K562 (cell line): ENCODE measurements around the gene NQO2. TPM values are rescaled to one million over a fixed set of nuclear protein-coding genes. Genes with fewer than 3 reads are reported as not detected.

ENCODE experiments used
- CBX1 ChIP-seq: sonication (generic); IDR thresholded peaks from 2 replicates; pipeline ENCODE4 v1.6.1; 2016; ENCODE audit warnings: antibody characterized with exemption, low read depth, mild to moderate bottlenecking
- CBX3 ChIP-seq, 2 experiments: IDR thresholded peaks; 1 replicate in 1 of 2; 2 replicates in 1 of 2; pipeline ENCODE4 v1.6.1; 2012; ENCODE audit warnings: inconsistent platforms in 2 of 2, low read length in 2 of 2, borderline replicate concordance in 1 of 2, control low read depth in 1 of 2
- E2F3 ChIP-seq: fragments of 250-450 bp; sonication (Bioruptor Pico); IDR thresholded peaks from 2 replicates; pipeline ENCODE4 v1.4.0; 2020; ENCODE audit warnings: mild to moderate bottlenecking
- RUNX1 ChIP-seq: sonication (generic); IDR thresholded peaks from 2 replicates; pipeline ENCODE4 v1.6.1; 2016; ENCODE audit warnings: antibody characterized with exemption, low read depth
- SNIP1 ChIP-seq: fragments of 450-650 bp; IDR thresholded peaks from 2 replicates; pipeline ENCODE4 v1.7.1; 2017; ENCODE audit warnings: low read depth, mild to moderate bottlenecking
- TGIF2 ChIP-seq: sonication (generic); formaldehyde crosslinking; IDR thresholded peaks from 2 replicates; pipeline ENCODE4 v1.8.1; 2022; ENCODE audit warnings: mild to moderate bottlenecking, missing genetic modification reagents, moderate library complexity
- ZNF134 ChIP-seq: fragments of 250-450 bp; sonication (Bioruptor Pico); conservative IDR thresholded peaks from 2 replicates; pipeline ENCODE4 v1.4.0; 2020
- ZNF143 ChIP-seq: sonication (generic); formaldehyde crosslinking; IDR thresholded peaks from 2 replicates; pipeline ENCODE4 v1.9.0; 2022; ENCODE audit warnings: mild to moderate bottlenecking, missing genetic modification reagents
- ZNF174 ChIP-seq: fragments of 250-450 bp; sonication (Bioruptor Pico); IDR thresholded peaks from 2 replicates; pipeline ENCODE4 v1.4.0; 2020; ENCODE audit warnings: mild to moderate bottlenecking
- ZNF274 ChIP-seq: IDR thresholded peaks from 2 replicates; pipeline ENCODE4 v1.6.1; 2011; ENCODE audit warnings: low read depth, mild to moderate bottlenecking, low read length, moderate library complexity, borderline replicate concordance
- polyA plus RNA-seq, 8 experiments: library from polyadenylated mRNA; depleted of rRNA in 4 of 8; stranded (reverse) in 5 of 8; unstranded in 3 of 8; fragments of >200 nt; fragmentation: Nextera tagmentation in 2 of 8; fragmentation: Illumina TruSeq in 1 of 8; extraction: Ambion mirVana in 2 of 8; extraction: Trizol in 1 of 8; gene quantifications; 2 replicates each; pipeline versions ENCODE4 v1.2.1 to v1.2.3, GENCODE V29; 2011 to 2014; ENCODE audit warnings: inconsistent platforms in 1 of 8, missing spikeins in 1 of 8
- total RNA-seq, 7 experiments: library from RNA; depleted of rRNA in 6 of 7; stranded (reverse); fragments of >200 nt in 6 of 7; fragmentation: Illumina TruSeq in 2 of 7; extraction: Trizol in 2 of 7; gene quantifications; 2 replicates each; pipeline versions ENCODE4 v1.2.1 to v1.2.3, GENCODE V29; 2011 to 2021; ENCODE audit warnings: low replicate concordance in 1 of 7
- TF ChIP-seq, protein P1 (sequence below): fragments of 250-450 bp; sonication (Bioruptor Pico); IDR thresholded peaks from 2 replicates; pipeline ENCODE4 v1.4.0; 2020; ENCODE audit warnings: borderline replicate concordance
- TF ChIP-seq, protein P2 (sequence below), 2 experiments: fragments of 250-450 bp in 1 of 2; fragments of 450-650 bp in 1 of 2; sonication (Bioruptor Pico) in 1 of 2; IDR thresholded peaks; 2 replicates each; pipeline versions ENCODE4 v1.6.1 to v1.8.0; 2016 to 2021; ENCODE audit warnings: mild to moderate bottlenecking in 2 of 2, moderate library complexity in 2 of 2, missing compliant biosample characterization in 1 of 2, missing genetic modification characterization in 1 of 2
- TF ChIP-seq, protein P3 (sequence below): fragments of 450-650 bp; IDR thresholded peaks from 2 replicates; pipeline ENCODE4 v1.6.1; 2016; ENCODE audit warnings: mild to moderate bottlenecking, moderate library complexity

Gene NQO2
- total and polyA plus RNA-seq, 9 of the 15 experiments (the other 6 are each of a cell fraction or from before 2014, with no cell fraction given): 54.6 to 214 (median 116) TPM

GRCh38 chr6:3023663-3024483 lies 24.2 kb downstream of the NQO2 start (continued):
- TF ChIP-seq ZNF134 (CRISPR knock-in tag) (no peak; the same call in 1 of the 2 replicates), ZNF274 (no peak), CBX1 (peak; percentile 94), ZNF174 (CRISPR knock-in tag) (0 out of 2 replicates have a peak, but pooled peaks have one; percentile 60), SNIP1 (no peak; the same call in 1 of the 2 replicates), RUNX1 (no peak), TGIF2 (CRISPR knock-in tag) (peak; percentile 50; the same call in 1 of the 2 replicates), ZNF143 (peak; percentile 41; the same call in 1 of the 2 replicates), E2F3 (CRISPR knock-in tag) (0 out of 2 replicates have a peak, but pooled peaks have one; percentile 3), CBX3 (IDR thresholded peaks at IDR 0.05; ENCODE audit: borderline replicate concordance in 1 of 2, low read length in 2 of 2) (peak in 1 of 2 experiments; percentile 78; a peak in 2 of 3 replicates)
- TF ChIP-seq, protein P1, sequence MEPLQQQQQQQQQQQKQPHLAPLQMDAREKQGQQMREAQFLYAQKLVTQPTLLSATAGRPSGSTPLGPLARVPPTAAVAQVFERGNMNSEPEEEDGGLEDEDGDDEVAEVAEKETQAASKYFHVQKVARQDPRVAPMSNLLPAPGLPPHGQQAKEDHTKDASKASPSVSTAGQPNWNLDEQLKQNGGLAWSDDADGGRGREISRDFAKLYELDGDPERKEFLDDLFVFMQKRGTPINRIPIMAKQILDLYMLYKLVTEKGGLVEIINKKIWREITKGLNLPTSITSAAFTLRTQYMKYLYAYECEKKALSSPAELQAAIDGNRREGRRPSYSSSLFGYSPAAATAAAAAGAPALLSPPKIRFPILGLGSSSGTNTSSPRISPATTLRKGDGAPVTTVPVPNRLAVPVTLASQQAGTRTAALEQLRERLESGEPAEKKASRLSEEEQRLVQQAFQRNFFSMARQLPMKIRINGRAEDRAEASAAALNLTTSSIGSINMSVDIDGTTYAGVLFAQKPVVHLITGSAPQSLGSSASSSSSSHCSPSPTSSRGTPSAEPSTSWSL: peak; percentile 69; the same call in 1 of the 2 replicates
- TF ChIP-seq, protein P2, sequence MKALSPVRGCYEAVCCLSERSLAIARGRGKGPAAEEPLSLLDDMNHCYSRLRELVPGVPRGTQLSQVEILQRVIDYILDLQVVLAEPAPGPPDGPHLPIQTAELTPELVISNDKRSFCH (CRISPR knock-in tag; IDR thresholded peaks at IDR 0.05): no peak
- TF ChIP-seq, protein P2 (tag; IDR thresholded peaks at IDR 0.05): peak; percentile 78
- TF ChIP-seq, protein P3, sequence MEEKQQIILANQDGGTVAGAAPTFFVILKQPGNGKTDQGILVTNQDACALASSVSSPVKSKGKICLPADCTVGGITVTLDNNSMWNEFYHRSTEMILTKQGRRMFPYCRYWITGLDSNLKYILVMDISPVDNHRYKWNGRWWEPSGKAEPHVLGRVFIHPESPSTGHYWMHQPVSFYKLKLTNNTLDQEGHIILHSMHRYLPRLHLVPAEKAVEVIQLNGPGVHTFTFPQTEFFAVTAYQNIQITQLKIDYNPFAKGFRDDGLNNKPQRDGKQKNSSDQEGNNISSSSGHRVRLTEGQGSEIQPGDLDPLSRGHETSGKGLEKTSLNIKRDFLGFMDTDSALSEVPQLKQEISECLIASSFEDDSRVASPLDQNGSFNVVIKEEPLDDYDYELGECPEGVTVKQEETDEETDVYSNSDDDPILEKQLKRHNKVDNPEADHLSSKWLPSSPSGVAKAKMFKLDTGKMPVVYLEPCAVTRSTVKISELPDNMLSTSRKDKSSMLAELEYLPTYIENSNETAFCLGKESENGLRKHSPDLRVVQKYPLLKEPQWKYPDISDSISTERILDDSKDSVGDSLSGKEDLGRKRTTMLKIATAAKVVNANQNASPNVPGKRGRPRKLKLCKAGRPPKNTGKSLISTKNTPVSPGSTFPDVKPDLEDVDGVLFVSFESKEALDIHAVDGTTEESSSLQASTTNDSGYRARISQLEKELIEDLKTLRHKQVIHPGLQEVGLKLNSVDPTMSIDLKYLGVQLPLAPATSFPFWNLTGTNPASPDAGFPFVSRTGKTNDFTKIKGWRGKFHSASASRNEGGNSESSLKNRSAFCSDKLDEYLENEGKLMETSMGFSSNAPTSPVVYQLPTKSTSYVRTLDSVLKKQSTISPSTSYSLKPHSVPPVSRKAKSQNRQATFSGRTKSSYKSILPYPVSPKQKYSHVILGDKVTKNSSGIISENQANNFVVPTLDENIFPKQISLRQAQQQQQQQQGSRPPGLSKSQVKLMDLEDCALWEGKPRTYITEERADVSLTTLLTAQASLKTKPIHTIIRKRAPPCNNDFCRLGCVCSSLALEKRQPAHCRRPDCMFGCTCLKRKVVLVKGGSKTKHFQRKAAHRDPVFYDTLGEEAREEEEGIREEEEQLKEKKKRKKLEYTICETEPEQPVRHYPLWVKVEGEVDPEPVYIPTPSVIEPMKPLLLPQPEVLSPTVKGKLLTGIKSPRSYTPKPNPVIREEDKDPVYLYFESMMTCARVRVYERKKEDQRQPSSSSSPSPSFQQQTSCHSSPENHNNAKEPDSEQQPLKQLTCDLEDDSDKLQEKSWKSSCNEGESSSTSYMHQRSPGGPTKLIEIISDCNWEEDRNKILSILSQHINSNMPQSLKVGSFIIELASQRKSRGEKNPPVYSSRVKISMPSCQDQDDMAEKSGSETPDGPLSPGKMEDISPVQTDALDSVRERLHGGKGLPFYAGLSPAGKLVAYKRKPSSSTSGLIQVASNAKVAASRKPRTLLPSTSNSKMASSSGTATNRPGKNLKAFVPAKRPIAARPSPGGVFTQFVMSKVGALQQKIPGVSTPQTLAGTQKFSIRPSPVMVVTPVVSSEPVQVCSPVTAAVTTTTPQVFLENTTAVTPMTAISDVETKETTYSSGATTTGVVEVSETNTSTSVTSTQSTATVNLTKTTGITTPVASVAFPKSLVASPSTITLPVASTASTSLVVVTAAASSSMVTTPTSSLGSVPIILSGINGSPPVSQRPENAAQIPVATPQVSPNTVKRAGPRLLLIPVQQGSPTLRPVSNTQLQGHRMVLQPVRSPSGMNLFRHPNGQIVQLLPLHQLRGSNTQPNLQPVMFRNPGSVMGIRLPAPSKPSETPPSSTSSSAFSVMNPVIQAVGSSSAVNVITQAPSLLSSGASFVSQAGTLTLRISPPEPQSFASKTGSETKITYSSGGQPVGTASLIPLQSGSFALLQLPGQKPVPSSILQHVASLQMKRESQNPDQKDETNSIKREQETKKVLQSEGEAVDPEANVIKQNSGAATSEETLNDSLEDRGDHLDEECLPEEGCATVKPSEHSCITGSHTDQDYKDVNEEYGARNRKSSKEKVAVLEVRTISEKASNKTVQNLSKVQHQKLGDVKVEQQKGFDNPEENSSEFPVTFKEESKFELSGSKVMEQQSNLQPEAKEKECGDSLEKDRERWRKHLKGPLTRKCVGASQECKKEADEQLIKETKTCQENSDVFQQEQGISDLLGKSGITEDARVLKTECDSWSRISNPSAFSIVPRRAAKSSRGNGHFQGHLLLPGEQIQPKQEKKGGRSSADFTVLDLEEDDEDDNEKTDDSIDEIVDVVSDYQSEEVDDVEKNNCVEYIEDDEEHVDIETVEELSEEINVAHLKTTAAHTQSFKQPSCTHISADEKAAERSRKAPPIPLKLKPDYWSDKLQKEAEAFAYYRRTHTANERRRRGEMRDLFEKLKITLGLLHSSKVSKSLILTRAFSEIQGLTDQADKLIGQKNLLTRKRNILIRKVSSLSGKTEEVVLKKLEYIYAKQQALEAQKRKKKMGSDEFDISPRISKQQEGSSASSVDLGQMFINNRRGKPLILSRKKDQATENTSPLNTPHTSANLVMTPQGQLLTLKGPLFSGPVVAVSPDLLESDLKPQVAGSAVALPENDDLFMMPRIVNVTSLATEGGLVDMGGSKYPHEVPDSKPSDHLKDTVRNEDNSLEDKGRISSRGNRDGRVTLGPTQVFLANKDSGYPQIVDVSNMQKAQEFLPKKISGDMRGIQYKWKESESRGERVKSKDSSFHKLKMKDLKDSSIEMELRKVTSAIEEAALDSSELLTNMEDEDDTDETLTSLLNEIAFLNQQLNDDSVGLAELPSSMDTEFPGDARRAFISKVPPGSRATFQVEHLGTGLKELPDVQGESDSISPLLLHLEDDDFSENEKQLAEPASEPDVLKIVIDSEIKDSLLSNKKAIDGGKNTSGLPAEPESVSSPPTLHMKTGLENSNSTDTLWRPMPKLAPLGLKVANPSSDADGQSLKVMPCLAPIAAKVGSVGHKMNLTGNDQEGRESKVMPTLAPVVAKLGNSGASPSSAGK: peak; percentile 98
